ENCODE data around the gene NOTCH1. TPM values are rescaled to one million over a fixed set of nuclear protein-coding genes. Genes with fewer than 3 reads are reported as not detected.

NOTCH1 gene
- total RNA-seq, 2 experiments from 2014 or later = 17.6 to 17.9 TPM

- ChIA-PET POLR2A (no interaction called here), CTCF (ENCODE audit: unreplicated experiment) (no interaction called here)
- BruUV-seq (replicated peaks) = no TSS peak
- no peaks in the 10 kb centered on the region for H3K9me2 ChIP-seq (ENCODE audit: insufficient read depth, low read length)
- no peaks in the 10 kb centered on the region for H3K4me1 ChIP-seq (ENCODE audit: insufficient read depth, low read length, poor library complexity, severe bottlenecking)
- intact Hi-C loops (cut with micrococcal nuclease; ENCODE audit: unreplicated experiment) = no loop called here
- no peak for DNase-seq (ENCODE audit: low spot score)
- TF ChIP-seq EZH2phosphoT487 (IDR thresholded peaks at IDR 0.05; ENCODE audit: borderline replicate concordance, low read depth, low read length) (no peak), CTCF (conservative IDR thresholded peaks at IDR 0.05; ENCODE audit: low read length) (no peak)
- H3K36me3 ChIP-seq (ENCODE audit: insufficient read depth, low read length) = peaks cover 46% of the 10 kb centered on the region
- no peaks in the 10 kb centered on the region for H4K20me1 ChIP-seq (ENCODE audit: insufficient read depth, low read length)
- H3K9me3 ChIP-seq (ENCODE audit: low read length) = no peaks in the 10 kb centered on the region
- no peaks in the 10 kb centered on the region for H3K79me2 ChIP-seq (ENCODE audit: insufficient read depth, low read depth, low read length)
- H3K4me3 ChIP-seq (ENCODE audit: low read depth, low read length, poor library complexity, severe bottlenecking) = no peak overlapping the region
- no peak overlapping the region for H3K27ac ChIP-seq (ENCODE audit: low read depth, low read length, poor library complexity, severe bottlenecking)
- H3K4me2 ChIP-seq (ENCODE audit: low read length) = no peak overlapping the region
- no peak overlapping the region for H2AFZ ChIP-seq (ENCODE audit: low read length)
These were observed 35.3 kb downstream of the NOTCH1 start for GRCh38 chr9:136510561-136510960.

GRCh38 chr9:136509549-136509948, 36.3 kb downstream of the NOTCH1 start:
- H2AFZ ChIP-seq (ENCODE audit: low read length) = no peak overlapping the region
- no peak for DNase-seq (ENCODE audit: low spot score)
- H3K9me3 ChIP-seq (ENCODE audit: low read length) = no peaks in the 10 kb centered on the region
- H3K36me3 ChIP-seq (ENCODE audit: insufficient read depth, low read length) = peaks cover 56% of the 10 kb centered on the region
- H3K4me1 ChIP-seq (ENCODE audit: insufficient read depth, low read length, poor library complexity, severe bottlenecking) = no peaks in the 10 kb centered on the region
- no peak overlapping the region for H3K27ac ChIP-seq (ENCODE audit: low read depth, low read length, poor library complexity, severe bottlenecking)
- intact Hi-C loops (cut with micrococcal nuclease; ENCODE audit: unreplicated experiment) = no loop called here
- no peak overlapping the region for H3K4me2 ChIP-seq (ENCODE audit: low read length)
- H4K20me1 ChIP-seq (ENCODE audit: insufficient read depth, low read length) = no peaks in the 10 kb centered on the region
- POLR2A ChIA-PET = no interaction called here
- TF ChIP-seq EZH2phosphoT487 (IDR thresholded peaks at IDR 0.05; ENCODE audit: borderline replicate concordance, low read depth, low read length) (no peak), CTCF (conservative IDR thresholded peaks at IDR 0.05; ENCODE audit: low read length) (no peak)
- no peak overlapping the region for H3K4me3 ChIP-seq (ENCODE audit: low read depth, low read length, poor library complexity, severe bottlenecking)
- CTCF ChIA-PET (ENCODE audit: unreplicated experiment) = no interaction called here
- no peaks in the 10 kb centered on the region for H3K79me2 ChIP-seq (ENCODE audit: insufficient read depth, low read depth, low read length)
- H3K9me2 ChIP-seq (ENCODE audit: insufficient read depth, low read length) = no peaks in the 10 kb centered on the region
- no TSS peak for BruUV-seq (replicated peaks)

GRCh38 chr9:136508729-136509500, 36.9 kb downstream of the NOTCH1 start:
- intact Hi-C loops (cut with micrococcal nuclease; ENCODE audit: unreplicated experiment) = no loop called here
- ChIA-PET POLR2A (no interaction called here), CTCF (ENCODE audit: unreplicated experiment) (no interaction called here)
- Histone ChIP-seq H3K9me3 (ENCODE audit: low read length) (no peaks in the 10 kb centered on the region), H3K4me2 (ENCODE audit: low read length) (no peak overlapping the region), H3K4me3 (ENCODE audit: low read depth, low read length, poor library complexity, severe bottlenecking) (no peak overlapping the region), H3K4me1 (ENCODE audit: insufficient read depth, low read length, poor library complexity, severe bottlenecking) (no peaks in the 10 kb centered on the region), H4K20me1 (ENCODE audit: insufficient read depth, low read length) (no peaks in the 10 kb centered on the region), H3K27ac (ENCODE audit: low read depth, low read length, poor library complexity, severe bottlenecking) (no peak overlapping the region), H2AFZ (ENCODE audit: low read length) (no peak overlapping the region), H3K79me2 (ENCODE audit: insufficient read depth, low read depth, low read length) (no peaks in the 10 kb centered on the region), H3K36me3 (ENCODE audit: insufficient read depth, low read length) (peaks cover 57% of the 10 kb centered on the region), H3K9me2 (ENCODE audit: insufficient read depth, low read length) (no peaks in the 10 kb centered on the region)
- no peak for TF ChIP-seq CTCF (conservative IDR thresholded peaks at IDR 0.05; ENCODE audit: low read length)
- DNase-seq (ENCODE audit: low spot score) = no peak
- no TSS peak for BruUV-seq (replicated peaks)
